Measurements from ENCODE around the gene ZNF19.
A peak's percentile ranks its signal among the peaks of the same experiment; 100 is the strongest.

Gene ZNF19

GRCh38 chr16:71448274-71448866 is 40.8 kb downstream of the ZNF19 start:
- no peak for FAIRE-seq
- no peak for DNase-seq (ENCODE audit: insufficient read length, low spot score)

DNA sequence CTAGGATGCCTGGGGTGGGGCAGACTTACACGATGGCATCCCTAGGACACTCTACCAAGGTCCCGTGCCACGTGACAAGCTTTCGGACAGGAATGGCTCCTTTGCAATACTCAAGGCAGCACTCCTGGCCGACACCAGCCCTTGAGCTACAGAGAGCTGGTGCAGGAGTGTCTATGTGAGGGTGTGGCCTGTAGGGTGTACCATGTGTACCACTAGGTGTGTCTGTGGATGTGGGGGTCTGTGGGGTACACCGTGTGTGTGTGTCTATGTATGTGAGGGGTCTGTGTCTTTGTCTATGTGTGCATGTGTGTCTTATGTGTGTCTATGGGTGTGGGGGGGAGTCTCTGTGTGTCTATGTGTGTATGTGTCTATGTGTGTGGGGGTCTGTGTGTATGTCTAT is 45.4 kb downstream of the ZNF19 start:
- FAIRE-seq (no peak), DNase-seq (ENCODE audit: insufficient read length, low spot score) (no peak)

- FAIRE-seq (no peak), DNase-seq (ENCODE audit: insufficient read length, low spot score) (no peak)
Observed at GRCh38 chr16:71442051-71442440, 47.1 kb downstream of the ZNF19 start, which contains the start of gene TLE7. TSS of gene TLE7 (minus strand) at chr16:71442054. CDS start at chr16:71433324, 8,730 bp downstream.

- DNase-seq (ENCODE audit: insufficient read length, low spot score): no peak
- no peak for FAIRE-seq
Observed at GRCh38 chr16:71441348-71442050, 47.6 kb downstream of the ZNF19 start.

DNA sequence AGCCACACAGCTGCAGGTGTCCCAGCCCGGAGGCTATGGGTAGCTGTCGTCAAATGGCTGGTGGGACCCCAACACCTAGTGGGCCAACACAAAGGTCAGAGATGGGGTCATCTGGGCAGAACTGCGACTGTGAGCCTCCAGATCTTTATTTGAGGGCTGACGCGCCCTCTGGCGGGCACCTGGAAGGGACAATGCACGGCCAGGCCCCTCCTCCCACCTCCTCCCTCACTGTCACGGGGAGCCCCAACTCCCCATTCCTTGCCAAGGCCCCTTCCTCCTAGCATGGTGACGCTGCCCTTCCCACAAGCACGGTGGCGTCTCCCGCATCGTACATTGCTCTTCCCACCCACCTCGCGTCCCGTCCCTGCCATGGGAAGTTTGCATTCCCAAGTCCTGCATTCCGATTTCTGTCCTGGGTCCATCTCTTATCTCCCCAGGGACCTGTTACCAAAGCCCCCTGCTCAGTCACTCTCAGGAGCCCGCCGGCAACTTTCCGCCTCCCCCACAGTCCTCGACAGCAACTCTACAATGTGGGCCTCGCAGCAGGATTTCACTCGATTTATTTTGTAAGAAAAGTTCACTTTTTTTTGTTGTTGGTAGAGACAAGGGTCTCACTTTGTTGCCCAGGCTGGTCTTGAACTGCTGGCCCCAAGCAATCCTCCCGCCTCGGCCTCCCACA is 48.3 kb downstream of the ZNF19 start:
- DNase-seq (ENCODE audit: insufficient read length, low spot score) (peak; percentile 56), FAIRE-seq (no peak)

DNA sequence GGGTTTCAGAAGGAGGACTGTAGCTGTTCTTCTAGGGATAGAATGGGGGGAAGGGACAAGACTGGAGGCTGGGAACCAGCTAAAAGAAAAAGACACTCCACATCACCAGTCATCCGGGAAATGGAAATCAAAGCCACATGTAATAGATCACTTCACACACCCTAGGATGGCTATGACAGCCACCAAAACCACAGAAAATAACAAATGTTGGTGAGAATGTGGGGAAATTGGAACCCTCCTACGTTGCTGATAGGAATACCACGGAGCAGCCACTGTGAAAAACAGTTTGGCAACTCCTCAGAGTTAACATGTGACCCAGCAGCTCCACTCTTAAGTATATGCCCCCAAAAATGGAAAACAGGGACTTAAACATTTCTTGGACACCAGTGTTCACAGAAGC is 49.6 kb downstream of the ZNF19 start:
- DNase-seq (ENCODE audit: insufficient read length, low spot score) (no peak), FAIRE-seq (no peak)

- DNase-seq (ENCODE audit: insufficient read length, low spot score) (no peak), FAIRE-seq (no peak)
Observed at GRCh38 chr16:71436473-71436872, 52.7 kb downstream of the ZNF19 start.

GRCh38 chr16:71432906-71433305 is 56.2 kb downstream of the ZNF19 start:
- FAIRE-seq: no peak
- no peak for DNase-seq (ENCODE audit: insufficient read length, low spot score)

- FAIRE-seq: no peak
- DNase-seq (ENCODE audit: insufficient read length, low spot score): no peak
Observed at GRCh38 chr16:71431991-71432390, 57.1 kb downstream of the ZNF19 start.

DNA sequence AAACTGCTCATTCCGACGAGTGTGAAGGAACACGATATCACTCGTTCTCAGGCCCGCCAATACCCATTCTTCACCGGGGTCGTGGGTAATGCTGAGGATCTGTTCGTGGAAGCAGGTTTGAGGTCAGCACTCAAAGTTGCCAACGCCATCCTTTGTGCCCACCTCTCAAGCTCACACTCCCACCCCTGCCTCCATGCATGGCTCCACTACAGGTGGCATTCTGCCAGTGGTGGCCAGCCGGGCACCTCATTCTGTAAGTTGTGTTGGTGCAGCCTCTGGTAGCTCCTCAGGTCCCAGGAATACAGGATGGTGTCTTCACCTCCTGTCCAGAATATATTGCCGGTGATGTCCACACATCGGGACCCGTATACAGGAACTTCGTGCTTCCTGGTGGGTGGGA is 57.9 kb downstream of the ZNF19 start:
- DNase-seq (ENCODE audit: insufficient read length, low spot score) (no peak), FAIRE-seq (no peak)

GRCh38 chr16:71430744-71431143 is 58.4 kb downstream of the ZNF19 start:
- FAIRE-seq (no peak), DNase-seq (ENCODE audit: insufficient read length, low spot score) (no peak)

- DNase-seq (ENCODE audit: insufficient read length, low spot score) (no peak), FAIRE-seq (no peak)
Observed at GRCh38 chr16:71429581-71429980, 59.5 kb downstream of the ZNF19 start.

GRCh38 chr16:71428883-71429282 is 60.2 kb downstream of the ZNF19 start:
- no peak for FAIRE-seq
- DNase-seq (ENCODE audit: insufficient read length, low spot score): no peak

- DNase-seq (ENCODE audit: insufficient read length, low spot score) (no peak), FAIRE-seq (no peak)
Observed at GRCh38 chr16:71428385-71428784, 60.7 kb downstream of the ZNF19 start.

GRCh38 chr16:71426880-71427615 is 62.1 kb downstream of the ZNF19 start:
- no peak for FAIRE-seq
- DNase-seq (ENCODE audit: insufficient read length, low spot score): no peak

GRCh38 chr16:71426069-71426879 is 62.9 kb downstream of the ZNF19 start:
- no peak for FAIRE-seq
- DNase-seq (ENCODE audit: insufficient read length, low spot score): no peak

DNA sequence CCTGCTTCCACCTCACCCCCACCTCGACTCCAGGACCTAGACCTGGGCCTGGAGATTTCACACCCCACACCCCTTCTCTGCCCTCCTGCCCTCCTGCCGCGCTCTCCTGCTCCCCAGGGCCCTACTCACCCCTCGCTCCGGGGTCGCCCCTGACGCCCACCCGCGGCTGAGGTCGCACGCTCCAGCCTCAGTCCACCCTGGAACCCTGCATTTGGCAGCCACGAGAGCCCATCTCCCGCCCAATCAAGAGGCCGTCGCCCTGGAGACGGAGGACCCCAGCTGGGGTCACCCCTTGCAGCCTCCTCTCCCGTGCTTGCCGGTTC is 63.4 kb downstream of the ZNF19 start:
- DNase-seq (ENCODE audit: insufficient read length, low spot score) (no peak), FAIRE-seq (no peak)

DNA sequence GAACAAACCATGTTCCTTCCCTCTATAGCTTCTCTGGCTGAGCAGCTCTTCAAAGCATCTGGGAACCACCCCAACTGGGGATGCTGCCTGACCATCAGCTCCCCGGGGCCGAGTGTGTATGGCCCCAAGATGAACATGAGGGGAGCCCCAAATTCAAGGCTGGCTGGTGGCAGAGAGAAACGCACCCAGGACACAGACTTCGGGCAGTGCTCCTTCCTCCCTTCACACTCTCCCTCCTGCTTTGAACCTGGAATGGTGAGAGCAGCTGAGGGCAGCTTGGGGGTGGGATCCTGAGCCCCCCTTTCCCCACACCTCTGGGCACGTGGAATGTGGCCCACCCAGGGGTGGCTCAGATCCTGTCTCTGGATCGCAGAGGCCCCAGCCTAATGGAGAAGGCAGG is 64.5 kb downstream of the ZNF19 start:
- no peak for FAIRE-seq

DNA sequence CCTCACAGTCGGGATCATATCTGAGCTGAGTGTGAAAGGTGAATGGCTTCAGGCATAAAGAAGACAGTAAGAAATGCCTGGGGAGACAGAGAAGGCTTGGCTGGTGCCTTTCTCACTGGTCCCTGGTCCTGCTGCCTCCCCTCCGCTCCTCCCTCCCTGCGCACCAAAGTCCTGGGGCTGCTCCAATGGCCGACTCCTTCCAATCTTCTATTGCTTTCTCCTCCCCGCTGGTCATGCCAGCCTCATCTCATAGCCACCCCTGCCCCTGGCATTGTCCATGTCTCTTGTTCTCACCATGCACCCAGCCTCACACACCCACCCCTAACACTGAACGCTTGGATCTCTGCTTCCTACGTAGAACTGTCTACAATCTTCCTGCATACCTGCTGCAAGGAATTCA is 65.3 kb downstream of the ZNF19 start:
- DNase-seq (ENCODE audit: insufficient read length, low spot score) (no peak), FAIRE-seq (no peak)

More for the DNA sequence above, 64.5 kb downstream of the ZNF19 start:
- no peak for DNase-seq (ENCODE audit: insufficient read length, low spot score)

Measured in GM19239 (cell line).